Glutamatergic neuron (in vitro differentiated cells): ENCODE results near the gene USP47. TPM values are rescaled to one million over a fixed set of nuclear protein-coding genes. Genes with fewer than 3 reads are reported as not detected.

Source experiments
- DNase-seq: peaks from one replicate; pipeline ENCODE4 v3.0.0; 2022
- H3K27ac Mint-ChIP-seq: one replicate; pipeline ENCODE4 v1.8.0; 2020; ENCODE audit warnings: mild to moderate bottlenecking, mixed read lengths, inconsistent platforms; ENCODE audit not compliant: unreplicated experiment
- H3K27me3 Mint-ChIP-seq: one replicate; pipeline ENCODE4 v1.8.0; 2020; ENCODE audit warnings: mild to moderate bottlenecking, moderate library complexity, mixed read lengths, inconsistent platforms; ENCODE audit not compliant: unreplicated experiment
- H3K36me3 Mint-ChIP-seq: one replicate; pipeline ENCODE4 v1.8.0; 2020; ENCODE audit warnings: mild to moderate bottlenecking, mixed read lengths, inconsistent platforms; ENCODE audit not compliant: unreplicated experiment
- H3K4me1 Mint-ChIP-seq: one replicate; pipeline ENCODE4 v1.8.0; 2020; ENCODE audit warnings: mild to moderate bottlenecking, low read depth, mixed read lengths, inconsistent platforms; ENCODE audit not compliant: unreplicated experiment
- H3K4me3 Mint-ChIP-seq: one replicate; pipeline ENCODE4 v1.8.0; 2020; ENCODE audit warnings: mild to moderate bottlenecking, mixed read lengths, inconsistent platforms; ENCODE audit not compliant: unreplicated experiment
- H3K9me3 Mint-ChIP-seq: one replicate; pipeline ENCODE4 v1.8.0; 2020; ENCODE audit warnings: mild to moderate bottlenecking, moderate library complexity, mixed read lengths, inconsistent platforms; ENCODE audit not compliant: unreplicated experiment
- total RNA-seq: library from RNA; stranded (reverse); fragmentation: NEBNext Ultra II Directional; extraction: Animal tissue kit (Norgen Biotek cat#: 25700); gene quantifications from one replicate; pipeline ENCODE4 v1.2.1, GENCODE V29; 2021; ENCODE audit not compliant: unreplicated experiment
- TF ChIP-seq, protein P1 (sequence below): fragments of 200-600 bp; sonication (generic); IDR thresholded peaks from one replicate; pipeline ENCODE4 v1.5.0; 2021; ENCODE audit not compliant: partially characterized antibody, unreplicated experiment

USP47 gene
- total RNA-seq, 1 donor from 2014 or later = 63.4 TPM

GRCh38 chr11:11985016-11985715, 143.4 kb downstream of the USP47 start:
- H3K4me1 Mint-ChIP-seq = peaks cover 14% of the 10 kb centered on the region
- no peak overlapping the region for H3K4me3 Mint-ChIP-seq
- peaks cover 1% of the 10 kb centered on the region for H3K27me3 Mint-ChIP-seq
- no peak for DNase-seq
- H3K36me3 Mint-ChIP-seq = no peaks in the 10 kb centered on the region
- TF ChIP-seq, protein P1, sequence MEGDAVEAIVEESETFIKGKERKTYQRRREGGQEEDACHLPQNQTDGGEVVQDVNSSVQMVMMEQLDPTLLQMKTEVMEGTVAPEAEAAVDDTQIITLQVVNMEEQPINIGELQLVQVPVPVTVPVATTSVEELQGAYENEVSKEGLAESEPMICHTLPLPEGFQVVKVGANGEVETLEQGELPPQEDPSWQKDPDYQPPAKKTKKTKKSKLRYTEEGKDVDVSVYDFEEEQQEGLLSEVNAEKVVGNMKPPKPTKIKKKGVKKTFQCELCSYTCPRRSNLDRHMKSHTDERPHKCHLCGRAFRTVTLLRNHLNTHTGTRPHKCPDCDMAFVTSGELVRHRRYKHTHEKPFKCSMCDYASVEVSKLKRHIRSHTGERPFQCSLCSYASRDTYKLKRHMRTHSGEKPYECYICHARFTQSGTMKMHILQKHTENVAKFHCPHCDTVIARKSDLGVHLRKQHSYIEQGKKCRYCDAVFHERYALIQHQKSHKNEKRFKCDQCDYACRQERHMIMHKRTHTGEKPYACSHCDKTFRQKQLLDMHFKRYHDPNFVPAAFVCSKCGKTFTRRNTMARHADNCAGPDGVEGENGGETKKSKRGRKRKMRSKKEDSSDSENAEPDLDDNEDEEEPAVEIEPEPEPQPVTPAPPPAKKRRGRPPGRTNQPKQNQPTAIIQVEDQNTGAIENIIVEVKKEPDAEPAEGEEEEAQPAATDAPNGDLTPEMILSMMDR = no peak
- H3K9me3 Mint-ChIP-seq = peaks cover 6% of the 10 kb centered on the region
- no peak overlapping the region for H3K27ac Mint-ChIP-seq

- no peak overlapping the region for H3K27ac Mint-ChIP-seq
- peaks cover 4% of the 10 kb centered on the region for H3K27me3 Mint-ChIP-seq
- TF ChIP-seq, protein P1 = no peak
- DNase-seq = no peak
- H3K4me3 Mint-ChIP-seq = no peak overlapping the region
- peaks cover 5% of the 10 kb centered on the region for H3K36me3 Mint-ChIP-seq
- peaks cover 6% of the 10 kb centered on the region for H3K9me3 Mint-ChIP-seq
- peaks cover 11% of the 10 kb centered on the region for H3K4me1 Mint-ChIP-seq
These were observed 144.5 kb downstream of the USP47 start for GRCh38 chr11:11985954-11986949.

- TF ChIP-seq, protein P1 = peak; percentile 68
- Mint-ChIP-seq H3K4me3 (no peak overlapping the region), H3K27ac (no peak overlapping the region), H3K27me3 (peaks cover 3% of the 10 kb centered on the region), H3K9me3 (peaks cover 2% of the 10 kb centered on the region), H3K4me1 (peaks cover 9% of the 10 kb centered on the region), H3K36me3 (peaks cover 11% of the 10 kb centered on the region)
- DNase-seq = no peak
These were observed 145.8 kb downstream of the USP47 start for GRCh38 chr11:11987503-11988022.

DNA sequence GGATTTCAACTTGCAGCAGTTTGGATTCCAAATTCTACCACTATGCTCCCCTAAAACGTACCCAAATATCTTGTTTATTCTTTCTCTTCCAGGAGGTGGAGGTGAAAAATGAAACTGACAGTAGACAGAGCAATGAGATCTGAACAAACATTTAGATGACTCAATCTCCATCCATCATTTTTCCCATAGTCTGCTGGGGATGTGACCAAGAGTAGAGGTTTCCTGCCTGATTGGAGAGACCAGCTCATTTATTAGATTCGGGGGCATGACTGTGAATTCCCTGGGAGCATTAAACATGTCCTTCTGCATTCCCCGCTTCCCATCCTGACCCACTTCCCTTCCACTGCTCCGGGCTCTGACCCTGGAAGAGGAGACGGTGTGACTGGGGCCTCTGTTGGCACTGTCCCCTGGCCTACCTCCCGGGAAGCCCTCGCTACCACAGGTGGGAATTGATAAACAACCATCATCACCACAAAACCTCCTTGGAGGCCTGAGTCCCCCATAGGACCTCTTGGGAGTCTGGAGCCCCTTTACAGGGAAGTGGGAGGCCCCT, 146.4 kb downstream of the USP47 start:
- TF ChIP-seq, protein P1 = peak; percentile 28
- Mint-ChIP-seq H3K27ac (no peak overlapping the region), H3K4me1 (peaks cover 9% of the 10 kb centered on the region), H3K36me3 (peaks cover 11% of the 10 kb centered on the region), H3K9me3 (peaks cover 2% of the 10 kb centered on the region), H3K4me3 (no peak overlapping the region), H3K27me3 (peaks cover 3% of the 10 kb centered on the region)
- DNase-seq = no peak
